Measurements from ENCODE around the gene RBL2.

RBL2 gene

GRCh38 chr16:53503270-53503923, 69.1 kb downstream of the RBL2 start (continued):
- TF ChIP-seq, protein P1, sequence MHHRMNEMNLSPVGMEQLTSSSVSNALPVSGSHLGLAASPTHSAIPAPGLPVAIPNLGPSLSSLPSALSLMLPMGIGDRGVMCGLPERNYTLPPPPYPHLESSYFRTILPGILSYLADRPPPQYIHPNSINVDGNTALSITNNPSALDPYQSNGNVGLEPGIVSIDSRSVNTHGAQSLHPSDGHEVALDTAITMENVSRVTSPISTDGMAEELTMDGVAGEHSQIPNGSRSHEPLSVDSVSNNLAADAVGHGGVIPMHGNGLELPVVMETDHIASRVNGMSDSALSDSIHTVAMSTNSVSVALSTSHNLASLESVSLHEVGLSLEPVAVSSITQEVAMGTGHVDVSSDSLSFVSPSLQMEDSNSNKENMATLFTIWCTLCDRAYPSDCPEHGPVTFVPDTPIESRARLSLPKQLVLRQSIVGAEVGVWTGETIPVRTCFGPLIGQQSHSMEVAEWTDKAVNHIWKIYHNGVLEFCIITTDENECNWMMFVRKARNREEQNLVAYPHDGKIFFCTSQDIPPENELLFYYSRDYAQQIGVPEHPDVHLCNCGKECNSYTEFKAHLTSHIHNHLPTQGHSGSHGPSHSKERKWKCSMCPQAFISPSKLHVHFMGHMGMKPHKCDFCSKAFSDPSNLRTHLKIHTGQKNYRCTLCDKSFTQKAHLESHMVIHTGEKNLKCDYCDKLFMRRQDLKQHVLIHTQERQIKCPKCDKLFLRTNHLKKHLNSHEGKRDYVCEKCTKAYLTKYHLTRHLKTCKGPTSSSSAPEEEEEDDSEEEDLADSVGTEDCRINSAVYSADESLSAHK (tag by site-specific recombination; IDR thresholded peaks at IDR 0.05) = no peak
- TF ChIP-seq GLI4 (tag by site-specific recombination; IDR thresholded peaks at IDR 0.05) (no peak), ZBTB1 (tag by site-specific recombination; IDR thresholded peaks at IDR 0.05) (no peak), ZNF26 (tag by site-specific recombination; IDR thresholded peaks at IDR 0.05) (no peak), ZNF155 (tag by site-specific recombination; IDR thresholded peaks at IDR 0.05) (no peak), ZIC2 (tag by site-specific recombination; IDR thresholded peaks at IDR 0.05) (peak; percentile 69), ZNF843 (tag by site-specific recombination; IDR thresholded peaks at IDR 0.05) (no peak), GFI1B (tag by site-specific recombination; IDR thresholded peaks at IDR 0.05) (no peak), ZNF830 (tag by site-specific recombination; IDR thresholded peaks at IDR 0.05; ENCODE audit: low read depth) (no peak), ZNF530 (tag by site-specific recombination; IDR thresholded peaks at IDR 0.05; ENCODE audit: low read depth) (no peak), ZNF544 (tag by site-specific recombination; IDR thresholded peaks at IDR 0.05) (no peak), ZNF560 (tag by site-specific recombination; IDR thresholded peaks at IDR 0.05; ENCODE audit: borderline replicate concordance) (no peak), ZNF133 (tag by site-specific recombination; IDR thresholded peaks at IDR 0.05) (no peak), ZNF433 (tag by site-specific recombination; IDR thresholded peaks at IDR 0.05; ENCODE audit: low read depth) (no peak), MEIS1 (CRISPR knock-in tag; IDR thresholded peaks at IDR 0.05; ENCODE audit: borderline replicate concordance) (no peak), ZBTB6 (tag by site-specific recombination; IDR thresholded peaks at IDR 0.05) (no peak), GLIS1 (tag by site-specific recombination; IDR thresholded peaks at IDR 0.05) (peak; percentile 93), ZEB2 (tag by site-specific recombination; IDR thresholded peaks at IDR 0.05) (no peak), ZNF221 (tag by site-specific recombination; IDR thresholded peaks at IDR 0.05; ENCODE audit: borderline replicate concordance) (no peak), GLI2 (tag by site-specific recombination; IDR thresholded peaks at IDR 0.05; ENCODE audit: borderline replicate concordance, low read depth) (no peak), ZNF302 (tag by site-specific recombination; IDR thresholded peaks at IDR 0.05; ENCODE audit: low read depth) (no peak), HOXA7 (CRISPR knock-in tag; IDR thresholded peaks at IDR 0.05; ENCODE audit: borderline replicate concordance) (no peak), HIC1 (tag by site-specific recombination; IDR thresholded peaks at IDR 0.05) (no peak), ZNF747 (tag by site-specific recombination; IDR thresholded peaks at IDR 0.05) (no peak), ZNF426 (tag by site-specific recombination; IDR thresholded peaks at IDR 0.05) (no peak), CTCF (tag by site-specific recombination; IDR thresholded peaks at IDR 0.05) (peak; percentile 36; the same call in 1 of the 2 replicates), ZNF274 (IDR thresholded peaks at IDR 0.05; ENCODE audit: low read length) (no peak), ZNF274 (tag by site-specific recombination; IDR thresholded peaks at IDR 0.05; ENCODE audit: borderline replicate concordance) (no peak), ZNF404 (tag by site-specific recombination; IDR thresholded peaks at IDR 0.05) (no peak), ZNF394 (tag by site-specific recombination; IDR thresholded peaks at IDR 0.05; ENCODE audit: borderline replicate concordance) (peak; percentile 38; the same call in 1 of the 2 replicates), ZNF354C (tag by site-specific recombination; IDR thresholded peaks at IDR 0.05; ENCODE audit: borderline replicate concordance, low read depth) (no peak)
- TF ChIP-seq, protein P2, sequence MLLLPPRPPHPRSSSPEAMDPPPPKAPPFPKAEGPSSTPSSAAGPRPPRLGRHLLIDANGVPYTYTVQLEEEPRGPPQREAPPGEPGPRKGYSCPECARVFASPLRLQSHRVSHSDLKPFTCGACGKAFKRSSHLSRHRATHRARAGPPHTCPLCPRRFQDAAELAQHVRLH (tag by site-specific recombination; IDR thresholded peaks at IDR 0.05) = peak; percentile 78; the same call in 1 of the 2 replicates
